GM19193 (cell line): ENCODE results near the gene NXPH1.

ENCODE experiments used
- POLR2A ChIP-seq: IDR thresholded peaks from 4 replicates; pipeline ENCODE4 v1.6.1; 2011; ENCODE audit not compliant: insufficient read depth, insufficient read length; ENCODE audit errors: extremely low read depth

The NXPH1 gene

GRCh38 chr7:8762803-8763202, 329.4 kb downstream of the NXPH1 start:
- no peak for TF ChIP-seq POLR2A

GRCh38 chr7:8765374-8765773, 332.0 kb downstream of the NXPH1 start:
- TF ChIP-seq POLR2A = no peak

GRCh38 chr7:8773518-8773917, 340.1 kb downstream of the NXPH1 start:
- TF ChIP-seq POLR2A = no peak

GRCh38 chr7:8778459-8778858, 345.1 kb downstream of the NXPH1 start:
- no peak for TF ChIP-seq POLR2A

GRCh38 chr7:8781166-8781565, 347.8 kb downstream of the NXPH1 start:
- no peak for TF ChIP-seq POLR2A

- TF ChIP-seq POLR2A = no peak
Measured at GRCh38 chr7:8783229-8783628, 349.8 kb downstream of the NXPH1 start.

GRCh38 chr7:8785081-8785480, 351.7 kb downstream of the NXPH1 start:
- TF ChIP-seq POLR2A = no peak

- TF ChIP-seq POLR2A = no peak
Measured at GRCh38 chr7:8800986-8801385, 367.6 kb downstream of the NXPH1 start.
